Upper lobe of left lung (tissue), 4 donors: Measurements from ENCODE around the gene CAPS.

ENCODE experiments used
- EP300 ChIP-seq, 4 donors: sonication (generic); formaldehyde crosslinking; IDR thresholded peaks; one replicate each; pipeline ENCODE4 v1.5.1; 2017; ENCODE audit warnings: antibody characterized with exemption in 4 of 4, control low read depth in 2 of 4
- POLR2A ChIP-seq, 4 donors: fragments of 450-650 bp; IDR thresholded peaks; one replicate each; pipeline ENCODE4 v1.5.1; 2016 to 2017; ENCODE audit warnings: antibody characterized with exemption in 4 of 4, mild to moderate bottlenecking in 2 of 4
- POLR2AphosphoS5 ChIP-seq, 2 donors: sonication (generic); formaldehyde crosslinking; IDR thresholded peaks; one replicate each; pipeline ENCODE4 v1.5.1; 2017; ENCODE audit warnings: antibody characterized with exemption in 2 of 2
- TF ChIP-seq, protein P1 (sequence below), 6 experiments: fragments of 450-650 bp in 4 of 6; fragments of 200-600 bp in 2 of 6; sonication (generic) in 2 of 6; IDR thresholded peaks; one replicate each; pipeline ENCODE4 v1.5.1; 2016 to 2019; ENCODE audit warnings: antibody characterized with exemption in 6 of 6

- TF ChIP-seq EP300 (IDR thresholded peaks at IDR 0.05) = no peak
- TF ChIP-seq, protein P1, sequence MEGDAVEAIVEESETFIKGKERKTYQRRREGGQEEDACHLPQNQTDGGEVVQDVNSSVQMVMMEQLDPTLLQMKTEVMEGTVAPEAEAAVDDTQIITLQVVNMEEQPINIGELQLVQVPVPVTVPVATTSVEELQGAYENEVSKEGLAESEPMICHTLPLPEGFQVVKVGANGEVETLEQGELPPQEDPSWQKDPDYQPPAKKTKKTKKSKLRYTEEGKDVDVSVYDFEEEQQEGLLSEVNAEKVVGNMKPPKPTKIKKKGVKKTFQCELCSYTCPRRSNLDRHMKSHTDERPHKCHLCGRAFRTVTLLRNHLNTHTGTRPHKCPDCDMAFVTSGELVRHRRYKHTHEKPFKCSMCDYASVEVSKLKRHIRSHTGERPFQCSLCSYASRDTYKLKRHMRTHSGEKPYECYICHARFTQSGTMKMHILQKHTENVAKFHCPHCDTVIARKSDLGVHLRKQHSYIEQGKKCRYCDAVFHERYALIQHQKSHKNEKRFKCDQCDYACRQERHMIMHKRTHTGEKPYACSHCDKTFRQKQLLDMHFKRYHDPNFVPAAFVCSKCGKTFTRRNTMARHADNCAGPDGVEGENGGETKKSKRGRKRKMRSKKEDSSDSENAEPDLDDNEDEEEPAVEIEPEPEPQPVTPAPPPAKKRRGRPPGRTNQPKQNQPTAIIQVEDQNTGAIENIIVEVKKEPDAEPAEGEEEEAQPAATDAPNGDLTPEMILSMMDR (IDR thresholded peaks at IDR 0.05) = no peak
- no peak for TF ChIP-seq POLR2A (IDR thresholded peaks at IDR 0.05)
- no peak for TF ChIP-seq POLR2AphosphoS5 (IDR thresholded peaks at IDR 0.05)
Observed at GRCh38 chr19:5903056-5903623, 10.9 kb upstream of the CAPS start.
